OCI-LY3 (cell line): ENCODE measurements around the gene ARHGAP22.

Experiments
- CTCF ChIP-seq: fragments of 200-600, 300-600 bp; sonication (generic); IDR thresholded peaks from 2 replicates; pipeline ENCODE4 v1.5.1; 2014; ENCODE audit warnings: antibody characterized with exemption, low read length, low read depth
- EZH2phosphoT487 ChIP-seq: fragments of 200-600 bp; shearing (Covaris generic); IDR thresholded peaks from 2 replicates; pipeline ENCODE4 v1.6.1; 2018; ENCODE audit warnings: antibody characterized with exemption, mixed run types, low read depth

GRCh38 chr10:48601789-48602188, 3.1 kb downstream of the ARHGAP22 start:
- TF ChIP-seq CTCF = no peak
- TF ChIP-seq EZH2phosphoT487 = no peak
